Effector memory CD4-positive, alpha-beta T cell (primary cell): ENCODE measurements around the gene ME1.
"Not testable (repeated sequence)": the region's sequence is repeated elsewhere in the genome, so short reads cannot be mapped to it uniquely, and the experiment has no call there.

ENCODE experiments used
- DNase-seq, 3 donors: peaks; one replicate each; pipeline ENCODE4 v3.0.0-alpha.2; 2020
- H3K27ac ChIP-seq: 2 replicates; pipeline ENCODE4 v1.7.0; 2013; ENCODE audit warnings: mild to moderate bottlenecking, low read length, moderate library complexity; ENCODE audit not compliant: insufficient read depth, poor library complexity, severe bottlenecking
- H3K27me3 ChIP-seq: replicated peaks from 2 replicates; pipeline ENCODE4 v1.7.0; 2013; ENCODE audit warnings: mild to moderate bottlenecking, low read length; ENCODE audit not compliant: insufficient read depth, control insufficient read depth, poor library complexity, severe bottlenecking
- H3K36me3 ChIP-seq: 2 replicates; pipeline ENCODE4 v1.7.0; 2013; ENCODE audit warnings: mild to moderate bottlenecking, low read length, moderate library complexity; ENCODE audit not compliant: control insufficient read depth, insufficient read depth
- H3K4me1 ChIP-seq: 2 replicates; pipeline ENCODE4 v1.7.0; 2013; ENCODE audit warnings: low read length, mild to moderate bottlenecking; ENCODE audit not compliant: control insufficient read depth, insufficient read depth, poor library complexity, severe bottlenecking
- H3K4me3 ChIP-seq: 2 replicates; pipeline ENCODE4 v1.7.0; 2013; ENCODE audit warnings: low read length, low read depth, mild to moderate bottlenecking; ENCODE audit not compliant: insufficient read depth, poor library complexity, severe bottlenecking
- H3K9me3 ChIP-seq: 2 replicates; pipeline ENCODE4 v1.7.0; 2013; ENCODE audit warnings: mild to moderate bottlenecking, low read length, moderate library complexity; ENCODE audit not compliant: control insufficient read depth

ME1 gene

GRCh38 chr6:83313882-83314281, 117.0 kb downstream of the ME1 start:
- Histone ChIP-seq H3K4me1 (no peaks in the 10 kb centered on the region), H3K9me3 (no peaks in the 10 kb centered on the region), H3K27ac (no peak overlapping the region), H3K36me3 (no peaks in the 10 kb centered on the region), H3K4me3 (no peak overlapping the region), H3K27me3 (no peaks in the 10 kb centered on the region)
- DNase-seq: no peak

- no peak for DNase-seq
- H3K27me3 ChIP-seq: no peaks in the 10 kb centered on the region
- no peaks in the 10 kb centered on the region for H3K9me3 ChIP-seq
- no peaks in the 10 kb centered on the region for H3K4me1 ChIP-seq
- no peaks in the 10 kb centered on the region for H3K36me3 ChIP-seq
- no peak overlapping the region for H3K27ac ChIP-seq
- H3K4me3 ChIP-seq: no peak overlapping the region
Observed at GRCh38 chr6:83311231-83311630, 119.6 kb downstream of the ME1 start.

- no peak overlapping the region for H3K27ac ChIP-seq
- H3K4me1 ChIP-seq: no peaks in the 10 kb centered on the region
- H3K4me3 ChIP-seq: no peak overlapping the region
- H3K36me3 ChIP-seq: no peaks in the 10 kb centered on the region
- H3K27me3 ChIP-seq: no peaks in the 10 kb centered on the region
- H3K9me3 ChIP-seq: no peaks in the 10 kb centered on the region
- DNase-seq: no peak
Observed at GRCh38 chr6:83310046-83310445, 120.8 kb downstream of the ME1 start.

GRCh38 chr6:83309344-83309743, 121.5 kb downstream of the ME1 start:
- H3K4me3 ChIP-seq: no peak overlapping the region
- no peaks in the 10 kb centered on the region for H3K27me3 ChIP-seq
- H3K4me1 ChIP-seq: no peaks in the 10 kb centered on the region
- no peaks in the 10 kb centered on the region for H3K36me3 ChIP-seq
- H3K9me3 ChIP-seq: no peaks in the 10 kb centered on the region
- H3K27ac ChIP-seq: no peak overlapping the region
- DNase-seq: no peak

GRCh38 chr6:83308833-83309232, 122.0 kb downstream of the ME1 start:
- no peak for DNase-seq
- Histone ChIP-seq H3K4me3 (no peak overlapping the region), H3K36me3 (no peaks in the 10 kb centered on the region), H3K27ac (no peak overlapping the region), H3K9me3 (no peaks in the 10 kb centered on the region), H3K4me1 (no peaks in the 10 kb centered on the region), H3K27me3 (no peaks in the 10 kb centered on the region)

- DNase-seq: no peak
- no peaks in the 10 kb centered on the region for H3K9me3 ChIP-seq
- H3K4me1 ChIP-seq: no peaks in the 10 kb centered on the region
- H3K27me3 ChIP-seq: no peaks in the 10 kb centered on the region
- H3K27ac ChIP-seq: no peak overlapping the region
- H3K36me3 ChIP-seq: no peaks in the 10 kb centered on the region
- no peak overlapping the region for H3K4me3 ChIP-seq
Observed at GRCh38 chr6:83307849-83308248, 123.0 kb downstream of the ME1 start.

GRCh38 chr6:83303426-83303825, 127.4 kb downstream of the ME1 start:
- DNase-seq: no peak
- Histone ChIP-seq H3K27ac (no peak overlapping the region), H3K27me3 (no peaks in the 10 kb centered on the region), H3K9me3 (no peaks in the 10 kb centered on the region), H3K36me3 (no peaks in the 10 kb centered on the region), H3K4me3 (no peak overlapping the region), H3K4me1 (no peaks in the 10 kb centered on the region)

- Histone ChIP-seq H3K9me3 (no peaks in the 10 kb centered on the region), H3K27me3 (no peaks in the 10 kb centered on the region), H3K4me3 (no peak overlapping the region), H3K27ac (no peak overlapping the region), H3K4me1 (no peaks in the 10 kb centered on the region), H3K36me3 (no peaks in the 10 kb centered on the region)
- DNase-seq: no peak
Observed at GRCh38 chr6:83294676-83295075, 136.2 kb downstream of the ME1 start.

- Histone ChIP-seq H3K36me3 (no peaks in the 10 kb centered on the region), H3K4me3 (no peak overlapping the region), H3K27me3 (no peaks in the 10 kb centered on the region), H3K4me1 (no peaks in the 10 kb centered on the region), H3K9me3 (no peaks in the 10 kb centered on the region), H3K27ac (no peak overlapping the region)
- no peak for DNase-seq
Observed at GRCh38 chr6:83292900-83293843, 137.7 kb downstream of the ME1 start.

GRCh38 chr6:83287298-83287697, 143.6 kb downstream of the ME1 start:
- not testable (repeated sequence) for H3K4me3 ChIP-seq, H3K27me3 ChIP-seq, H3K9me3 ChIP-seq, H3K36me3 ChIP-seq, H3K4me1 ChIP-seq, H3K27ac ChIP-seq, DNase-seq
